ENCODE measurements around the gene DPP6.
A peak's percentile ranks its signal among the peaks of the same experiment; 100 is the strongest.

Gene DPP6

DNA sequence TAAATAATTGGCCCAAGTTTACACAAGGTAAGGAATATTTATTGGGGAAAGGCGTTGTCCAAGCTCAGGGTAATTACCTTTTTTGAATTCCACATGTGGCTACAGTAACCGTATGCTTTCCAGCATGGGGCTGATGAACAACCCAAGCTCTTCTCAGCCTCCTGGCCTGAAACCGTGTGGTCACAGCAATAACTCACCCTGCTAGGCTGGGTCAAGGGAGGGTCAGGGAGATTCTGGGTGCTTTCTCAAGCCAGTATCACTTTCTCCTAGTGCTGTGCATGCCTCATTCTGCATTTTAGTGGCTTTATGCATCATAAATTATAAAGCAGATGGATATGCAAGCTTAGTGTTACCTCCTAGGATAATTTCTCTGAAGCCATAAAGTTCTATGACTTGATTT, 676.9 kb downstream of the DPP6 start:
- no peak overlapping the region for H3K4me3 ChIP-seq (ENCODE audit: low read depth, low read length)
- TF ChIP-seq, protein P1, sequence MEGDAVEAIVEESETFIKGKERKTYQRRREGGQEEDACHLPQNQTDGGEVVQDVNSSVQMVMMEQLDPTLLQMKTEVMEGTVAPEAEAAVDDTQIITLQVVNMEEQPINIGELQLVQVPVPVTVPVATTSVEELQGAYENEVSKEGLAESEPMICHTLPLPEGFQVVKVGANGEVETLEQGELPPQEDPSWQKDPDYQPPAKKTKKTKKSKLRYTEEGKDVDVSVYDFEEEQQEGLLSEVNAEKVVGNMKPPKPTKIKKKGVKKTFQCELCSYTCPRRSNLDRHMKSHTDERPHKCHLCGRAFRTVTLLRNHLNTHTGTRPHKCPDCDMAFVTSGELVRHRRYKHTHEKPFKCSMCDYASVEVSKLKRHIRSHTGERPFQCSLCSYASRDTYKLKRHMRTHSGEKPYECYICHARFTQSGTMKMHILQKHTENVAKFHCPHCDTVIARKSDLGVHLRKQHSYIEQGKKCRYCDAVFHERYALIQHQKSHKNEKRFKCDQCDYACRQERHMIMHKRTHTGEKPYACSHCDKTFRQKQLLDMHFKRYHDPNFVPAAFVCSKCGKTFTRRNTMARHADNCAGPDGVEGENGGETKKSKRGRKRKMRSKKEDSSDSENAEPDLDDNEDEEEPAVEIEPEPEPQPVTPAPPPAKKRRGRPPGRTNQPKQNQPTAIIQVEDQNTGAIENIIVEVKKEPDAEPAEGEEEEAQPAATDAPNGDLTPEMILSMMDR (IDR thresholded peaks at IDR 0.05; ENCODE audit: low read depth, low read length, missing control alignments) = no peak
- no peak for DNase-seq (ENCODE audit: low read depth)

DNA sequence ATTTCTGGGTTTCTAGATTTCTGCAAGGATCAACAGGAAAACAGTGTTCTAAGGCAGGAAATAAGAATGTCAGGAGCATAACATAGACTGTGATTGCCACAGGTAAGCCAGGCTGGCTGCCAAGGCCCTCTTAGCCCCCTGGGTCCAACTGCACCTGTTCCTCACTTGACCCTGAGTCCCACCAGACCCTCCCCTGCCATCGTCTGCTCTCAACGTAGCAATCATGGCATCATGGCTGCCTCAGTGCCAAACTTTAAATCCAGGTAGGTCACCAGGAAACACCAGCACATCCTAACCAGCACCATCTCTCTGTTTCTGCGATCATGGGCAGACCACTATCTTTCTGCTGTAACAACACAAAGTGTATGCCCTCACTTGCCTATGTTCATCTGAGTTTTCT, 683.6 kb downstream of the DPP6 start:
- TF ChIP-seq, protein P1 (IDR thresholded peaks at IDR 0.05; ENCODE audit: low read depth, low read length, missing control alignments) = no peak
- DNase-seq (ENCODE audit: low read depth) = no peak
- H3K4me3 ChIP-seq (ENCODE audit: low read depth, low read length) = no peak overlapping the region

DNA sequence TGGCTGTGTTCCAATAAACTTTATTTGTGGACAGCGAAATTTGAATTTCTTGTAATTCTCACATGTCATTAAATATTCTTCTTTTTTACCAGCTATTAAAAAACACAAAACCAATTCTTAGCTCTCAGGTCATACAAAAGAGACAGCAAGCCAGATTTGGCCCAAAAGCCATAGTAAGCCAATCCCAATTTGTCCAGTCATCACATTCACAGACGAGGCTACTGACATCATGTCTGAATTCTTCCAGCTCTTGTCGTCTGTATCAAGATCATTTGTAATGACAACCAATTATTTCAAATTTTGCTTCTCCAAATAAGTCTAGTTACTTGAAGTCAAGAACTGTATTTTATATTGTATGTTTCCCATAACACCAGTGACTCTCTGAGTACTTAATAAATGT, 684.2 kb downstream of the DPP6 start:
- no peak for DNase-seq (ENCODE audit: low read depth)
- no peak overlapping the region for H3K4me3 ChIP-seq (ENCODE audit: low read depth, low read length)
- TF ChIP-seq, protein P1 (IDR thresholded peaks at IDR 0.05; ENCODE audit: low read depth, low read length, missing control alignments) = no peak

DNA sequence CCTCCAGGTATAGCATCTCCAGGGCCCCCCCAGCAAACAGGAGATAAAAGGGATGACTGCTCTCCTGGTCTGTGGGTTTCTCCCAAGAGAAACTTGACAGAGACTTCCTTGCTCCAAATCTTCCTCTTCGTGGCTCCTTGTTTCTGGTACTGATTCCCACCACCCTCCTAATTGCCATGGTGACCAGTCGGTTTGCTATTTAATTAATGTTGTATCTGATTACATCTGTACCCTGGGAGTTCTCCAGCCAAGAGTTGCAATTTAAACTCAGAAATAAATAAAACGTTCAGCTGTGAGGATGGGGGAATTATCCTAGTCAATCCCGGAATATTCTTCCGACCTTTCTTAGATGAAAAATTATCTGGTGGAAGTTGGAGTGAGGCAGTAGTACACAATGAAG, 686.0 kb downstream of the DPP6 start:
- H3K4me3 ChIP-seq (ENCODE audit: low read depth, low read length) = no peak overlapping the region
- no peak for DNase-seq (ENCODE audit: low read depth)
- TF ChIP-seq, protein P1 (IDR thresholded peaks at IDR 0.05; ENCODE audit: low read depth, low read length, missing control alignments) = no peak

DNA sequence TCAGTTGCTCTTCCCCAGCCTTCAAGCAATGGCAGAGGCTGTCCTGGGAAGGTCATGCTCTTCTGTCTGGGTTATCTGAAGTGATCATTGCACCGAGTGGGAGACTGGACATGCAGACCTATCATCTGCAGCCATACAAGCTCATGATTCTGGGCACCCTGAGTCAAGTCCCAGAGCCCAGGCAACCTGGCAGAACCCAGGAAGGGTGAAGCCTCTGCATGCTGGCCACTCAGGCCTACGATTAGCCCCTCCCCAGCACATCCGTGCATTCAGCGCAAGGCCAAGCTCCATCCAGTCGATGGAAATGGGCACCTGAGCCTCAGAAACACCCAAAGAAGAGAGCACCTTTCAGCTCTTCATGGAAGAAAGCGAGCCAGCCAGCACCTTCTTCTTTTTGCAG, 688.9 kb downstream of the DPP6 start:
- H3K4me3 ChIP-seq (ENCODE audit: low read depth, low read length) = no peak overlapping the region
- no peak for DNase-seq (ENCODE audit: low read depth)
- TF ChIP-seq, protein P1 (IDR thresholded peaks at IDR 0.05; ENCODE audit: low read depth, low read length, missing control alignments) = no peak

DNA sequence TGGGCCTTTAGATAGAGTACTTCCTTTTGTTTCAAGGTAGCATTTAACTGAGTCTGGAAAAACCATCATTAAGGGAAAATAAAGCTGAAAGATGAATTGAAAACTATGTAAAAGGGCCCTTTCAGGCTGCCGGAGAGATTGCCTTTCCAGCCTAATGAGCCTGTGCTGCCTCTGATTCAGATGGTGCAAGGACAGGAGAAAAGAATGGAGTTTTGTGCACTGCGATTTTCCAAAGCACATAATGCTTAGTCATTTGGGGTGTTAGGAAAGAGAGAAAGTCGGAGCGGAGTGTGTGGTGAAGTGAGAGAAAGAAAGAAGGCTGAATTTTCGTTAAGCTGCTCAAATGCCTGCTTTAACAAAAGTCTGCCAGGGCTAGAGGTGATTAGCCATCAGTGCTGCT, 691.0 kb downstream of the DPP6 start:
- TF ChIP-seq, protein P1 (IDR thresholded peaks at IDR 0.05; ENCODE audit: low read depth, low read length, missing control alignments) = no peak
- DNase-seq (ENCODE audit: low read depth) = no peak
- H3K4me3 ChIP-seq (ENCODE audit: low read depth, low read length) = no peak overlapping the region

DNA sequence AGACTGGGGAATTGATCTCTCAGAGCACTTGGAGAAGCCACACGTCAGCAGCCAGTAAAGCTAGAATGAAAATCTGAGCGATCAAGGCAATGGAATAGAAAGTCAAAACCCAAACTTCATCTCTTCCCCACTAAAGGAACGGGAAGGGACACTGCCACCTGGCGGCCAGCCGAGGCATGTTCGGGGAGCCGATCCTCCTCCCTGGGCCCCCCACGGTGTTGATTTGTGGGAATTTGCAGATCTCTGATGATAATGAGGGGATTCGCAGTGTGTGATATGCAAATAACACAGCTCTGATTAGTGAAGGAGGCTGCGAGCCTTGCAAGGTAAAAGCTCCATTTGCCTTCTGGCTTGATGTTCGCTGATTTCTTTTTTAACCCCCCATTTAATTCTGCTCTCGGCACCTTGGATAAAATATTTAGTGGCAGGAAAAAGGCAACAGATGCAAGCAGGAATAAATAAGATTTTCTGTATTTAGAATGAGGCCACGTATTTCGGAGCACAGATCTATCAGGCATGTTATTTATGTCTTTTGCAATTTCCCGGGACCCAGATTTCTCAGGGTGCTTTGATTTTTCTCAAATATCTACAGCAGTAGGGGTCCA, 692.2 kb downstream of the DPP6 start:
- TF ChIP-seq, protein P1 (IDR thresholded peaks at IDR 0.05; ENCODE audit: low read depth, low read length, missing control alignments) = peak; percentile 93
- no peak overlapping the region for H3K4me3 ChIP-seq (ENCODE audit: low read depth, low read length)
- DNase-seq (ENCODE audit: low read depth) = no peak
